Thoracic aorta (tissue), 2 donors: Measurements from ENCODE around the gene FAM204A. TPM values are rescaled to one million over a fixed set of nuclear protein-coding genes. Genes with fewer than 3 reads are reported as not detected.

ENCODE experiments used
- ATAC-seq: fragments of 150-250 bp; one replicate; pipeline ENCODE4 v1.8.0; 2017; ENCODE audit warnings: low read depth; ENCODE audit not compliant: insufficient number of reproducible peaks, low FRiP score
- DNase-seq: peaks from one replicate; pipeline ENCODE4 v3.0.0-alpha.2; 2020; ENCODE audit warnings: low spot score
- H3K27ac ChIP-seq, 2 donors: fragments of 200-600 bp; sonication (generic); 1 replicate in 1 of 2; 2 replicates in 1 of 2; pipeline ENCODE4 v1.5.1; 2016; ENCODE audit warnings: mild to moderate bottlenecking in 2 of 2, moderate library complexity in 2 of 2
- H3K27me3 ChIP-seq: fragments of 200-600 bp; sonication (generic); replicated peaks from 2 replicates; pipeline ENCODE4 v1.6.0; 2016; ENCODE audit warnings: mild to moderate bottlenecking; ENCODE audit not compliant: insufficient read depth
- H3K36me3 ChIP-seq: fragments of 200-600 bp; sonication (generic); one replicate; pipeline ENCODE4 v1.5.1; 2016
- H3K4me1 ChIP-seq, 2 donors: fragments of 200-600 bp; sonication (generic); 1 replicate in 1 of 2; 2 replicates in 1 of 2; pipeline versions ENCODE4 v1.5.1 to v1.6.0; 2016; ENCODE audit warnings: low read depth in 2 of 2, mild to moderate bottlenecking in 1 of 2; ENCODE audit not compliant: control insufficient read depth in 1 of 2
- H3K4me3 ChIP-seq: fragments of 200-600 bp; sonication (generic); 2 replicates; pipeline ENCODE4 v1.5.1; 2016; ENCODE audit warnings: mild to moderate bottlenecking
- H3K9me3 ChIP-seq: fragments of 200-600 bp; sonication (generic); 2 replicates; pipeline ENCODE4 v1.5.1; 2016
- total RNA-seq, 2 donors: library from RNA; depleted of rRNA; stranded (reverse); fragments of >200 nt; gene quantifications; one replicate each; pipeline versions ENCODE4 v1.1.0 to v1.2.3, GENCODE V29; 2016
- TF ChIP-seq, protein P1 (sequence below): fragments of 200-600 bp; sonication (generic); IDR thresholded peaks from one replicate; pipeline ENCODE4 v1.5.1; 2019; ENCODE audit warnings: antibody characterized with exemption

Gene FAM204A
- total RNA-seq, 2 donors from 2014 or later = 18.5 to 22.5 TPM

DNA sequence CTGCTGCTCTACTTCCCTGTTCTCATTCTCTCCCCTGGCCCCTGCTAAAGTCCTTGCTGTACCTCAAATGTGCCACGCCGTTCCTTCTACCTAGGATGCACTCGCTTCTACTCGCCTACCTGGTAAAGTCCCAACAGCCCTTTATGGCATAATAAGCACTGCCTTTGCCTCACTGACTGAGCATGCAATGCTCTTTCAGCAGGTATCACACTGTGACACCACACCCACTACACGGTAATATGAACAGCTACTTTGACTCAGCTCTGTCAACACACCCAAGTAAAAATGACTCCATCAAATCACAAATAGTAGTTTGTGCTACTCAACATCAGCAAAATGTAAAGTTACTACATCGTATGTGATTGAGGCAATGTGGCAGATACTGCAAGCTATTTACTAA lies 37.6 kb downstream of the FAM204A start:
- no peaks in the 10 kb centered on the region for H3K9me3 ChIP-seq
- TF ChIP-seq, protein P1, sequence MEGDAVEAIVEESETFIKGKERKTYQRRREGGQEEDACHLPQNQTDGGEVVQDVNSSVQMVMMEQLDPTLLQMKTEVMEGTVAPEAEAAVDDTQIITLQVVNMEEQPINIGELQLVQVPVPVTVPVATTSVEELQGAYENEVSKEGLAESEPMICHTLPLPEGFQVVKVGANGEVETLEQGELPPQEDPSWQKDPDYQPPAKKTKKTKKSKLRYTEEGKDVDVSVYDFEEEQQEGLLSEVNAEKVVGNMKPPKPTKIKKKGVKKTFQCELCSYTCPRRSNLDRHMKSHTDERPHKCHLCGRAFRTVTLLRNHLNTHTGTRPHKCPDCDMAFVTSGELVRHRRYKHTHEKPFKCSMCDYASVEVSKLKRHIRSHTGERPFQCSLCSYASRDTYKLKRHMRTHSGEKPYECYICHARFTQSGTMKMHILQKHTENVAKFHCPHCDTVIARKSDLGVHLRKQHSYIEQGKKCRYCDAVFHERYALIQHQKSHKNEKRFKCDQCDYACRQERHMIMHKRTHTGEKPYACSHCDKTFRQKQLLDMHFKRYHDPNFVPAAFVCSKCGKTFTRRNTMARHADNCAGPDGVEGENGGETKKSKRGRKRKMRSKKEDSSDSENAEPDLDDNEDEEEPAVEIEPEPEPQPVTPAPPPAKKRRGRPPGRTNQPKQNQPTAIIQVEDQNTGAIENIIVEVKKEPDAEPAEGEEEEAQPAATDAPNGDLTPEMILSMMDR = no peak
- H3K4me1 ChIP-seq = peaks cover 14 to 42% of the 10 kb centered on the region in 2 donors
- peaks cover 3% of the 10 kb centered on the region for H3K36me3 ChIP-seq
- H3K4me3 ChIP-seq = no peak overlapping the region
- no peaks in the 10 kb centered on the region for H3K27me3 ChIP-seq
- no peak for ATAC-seq
- DNase-seq = no peak
- H3K27ac ChIP-seq = no peak overlapping the region

- Histone ChIP-seq H3K27ac (no peak overlapping the region), H3K4me3 (no peak overlapping the region), H3K27me3 (no peaks in the 10 kb centered on the region), H3K4me1 (peaks cover 0 to 11% of the 10 kb centered on the region in 2 donors), H3K9me3 (no peaks in the 10 kb centered on the region), H3K36me3 (peaks cover 3% of the 10 kb centered on the region)
- ATAC-seq (no peak), DNase-seq (no peak)
- TF ChIP-seq, protein P1 = no peak
These were observed 40.9 kb downstream of the FAM204A start for GRCh38 chr10:118301211-118301610.

GRCh38 chr10:118300320-118300719 lies 41.8 kb downstream of the FAM204A start:
- no peak for ATAC-seq
- TF ChIP-seq, protein P1 = no peak

GRCh38 chr10:118298787-118299186 lies 43.3 kb downstream of the FAM204A start:
- Histone ChIP-seq H3K27me3 (no peaks in the 10 kb centered on the region), H3K36me3 (no peaks in the 10 kb centered on the region), H3K4me1 (peaks cover 0 to 9% of the 10 kb centered on the region in 2 donors), H3K9me3 (no peaks in the 10 kb centered on the region), H3K4me3 (no peak overlapping the region), H3K27ac (no peak overlapping the region)
- no peak for DNase-seq
- TF ChIP-seq, protein P1 = no peak
- no peak for ATAC-seq

More at GRCh38 chr10:118300320-118300719, 41.8 kb downstream of the FAM204A start:
- H3K36me3 ChIP-seq = peaks cover 3% of the 10 kb centered on the region
- H3K27ac ChIP-seq = no peak overlapping the region
- H3K4me3 ChIP-seq = no peak overlapping the region
- H3K27me3 ChIP-seq = no peaks in the 10 kb centered on the region
- peaks cover 0 to 9% of the 10 kb centered on the region in 2 donors for H3K4me1 ChIP-seq
- no peaks in the 10 kb centered on the region for H3K9me3 ChIP-seq
- no peak for DNase-seq

- no peak for DNase-seq
- TF ChIP-seq, protein P1 = no peak
These were observed 51.0 kb downstream of the FAM204A start for GRCh38 chr10:118291122-118291521.

More at GRCh38 chr10:118291122-118291521, 51.0 kb downstream of the FAM204A start:
- H3K4me1 ChIP-seq = no peaks in the 10 kb centered on the region
- H3K4me3 ChIP-seq = no peak overlapping the region
- no peaks in the 10 kb centered on the region for H3K36me3 ChIP-seq
- no peaks in the 10 kb centered on the region for H3K27me3 ChIP-seq
- ATAC-seq = no peak
- H3K27ac ChIP-seq = no peak overlapping the region
- H3K9me3 ChIP-seq = no peaks in the 10 kb centered on the region
